NCI-H446 treated with DMSO at 0.1 percent for 48 hours (cell line): ENCODE data around the gene IFT57.
A peak's percentile ranks its signal among the peaks of the same experiment; 100 is the strongest.
"Not testable (repeated sequence)": the region's sequence is repeated elsewhere in the genome, so short reads cannot be mapped to it uniquely, and the experiment has no call there.

Experiments used
- DNase-seq: peaks from one replicate; lab custom pipeline; 2025; lab: John Stamatoyannopoulos, UW

Gene IFT57, protein sequence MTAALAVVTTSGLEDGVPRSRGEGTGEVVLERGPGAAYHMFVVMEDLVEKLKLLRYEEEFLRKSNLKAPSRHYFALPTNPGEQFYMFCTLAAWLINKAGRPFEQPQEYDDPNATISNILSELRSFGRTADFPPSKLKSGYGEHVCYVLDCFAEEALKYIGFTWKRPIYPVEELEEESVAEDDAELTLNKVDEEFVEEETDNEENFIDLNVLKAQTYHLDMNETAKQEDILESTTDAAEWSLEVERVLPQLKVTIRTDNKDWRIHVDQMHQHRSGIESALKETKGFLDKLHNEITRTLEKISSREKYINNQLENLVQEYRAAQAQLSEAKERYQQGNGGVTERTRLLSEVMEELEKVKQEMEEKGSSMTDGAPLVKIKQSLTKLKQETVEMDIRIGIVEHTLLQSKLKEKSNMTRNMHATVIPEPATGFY

DNA sequence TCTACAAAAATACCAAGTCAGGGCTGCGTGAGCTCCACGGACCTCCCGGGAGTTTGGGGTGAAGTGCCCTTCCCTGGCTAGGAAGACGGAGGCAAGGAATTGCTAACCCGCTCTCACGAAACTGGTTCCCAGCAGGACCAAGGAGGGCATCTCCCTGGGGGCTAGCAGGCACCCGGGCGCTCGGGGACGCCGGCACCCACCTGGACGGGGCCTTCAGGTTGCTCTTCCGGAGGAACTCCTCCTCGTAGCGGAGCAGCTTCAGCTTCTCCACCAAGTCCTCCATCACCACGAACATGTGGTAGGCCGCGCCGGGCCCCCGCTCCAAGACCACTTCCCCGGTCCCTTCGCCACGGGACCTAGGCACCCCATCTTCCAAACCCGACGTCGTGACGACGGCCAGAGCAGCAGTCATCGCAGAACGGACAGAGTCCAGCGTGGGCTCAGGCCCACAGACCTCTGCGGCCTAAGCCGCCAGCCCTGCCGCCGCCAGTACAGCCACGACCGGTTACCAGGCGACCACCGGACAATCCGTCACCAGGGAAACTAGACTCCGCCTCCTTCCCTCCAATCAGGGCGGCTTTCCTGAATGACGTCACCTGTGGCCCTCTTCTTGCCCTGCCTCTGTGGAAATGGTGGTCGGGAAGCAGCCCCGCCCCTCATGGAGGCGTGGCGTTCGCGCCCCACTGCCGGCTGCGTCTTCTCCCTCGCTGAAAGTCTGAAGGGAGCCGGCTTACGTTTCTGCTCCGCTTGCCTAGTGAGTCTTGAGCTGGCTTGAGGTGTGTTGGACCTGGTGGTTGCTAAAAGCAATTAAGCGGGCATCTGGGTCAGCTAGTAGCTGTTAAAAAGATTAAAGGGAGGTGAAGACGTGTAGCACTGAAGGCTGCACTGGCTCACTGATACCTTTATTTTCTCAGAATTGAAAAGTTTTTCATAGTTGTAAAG lies at the start of gene IFT57:
IFT57 (minus strand) TSS at position 514 of the 942 bp plus-strand sequence; CDS start at position 412, 102 bp downstream.
- DNase-seq: peak; percentile 91

DNA sequence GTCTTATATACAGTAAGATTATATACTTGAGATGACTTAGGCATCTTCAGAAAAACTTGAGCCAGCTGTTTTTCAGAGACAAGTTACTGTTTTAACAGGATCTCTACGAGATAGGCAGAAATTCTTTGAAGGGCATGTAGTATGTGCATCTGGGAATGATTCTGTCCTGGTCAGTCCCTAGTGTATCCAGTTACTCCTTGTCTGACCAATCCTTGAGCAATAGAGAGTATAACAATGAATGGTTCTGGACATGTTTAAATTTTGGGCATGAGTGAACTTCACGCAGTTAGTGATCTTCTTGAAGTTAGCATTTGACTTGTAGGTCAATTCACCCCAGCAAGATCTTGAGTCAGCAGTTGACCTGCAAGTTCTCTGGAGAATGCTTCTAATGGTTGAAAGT lies 49.4 kb upstream of the IFT57 start:
- DNase-seq: no peak

DNA sequence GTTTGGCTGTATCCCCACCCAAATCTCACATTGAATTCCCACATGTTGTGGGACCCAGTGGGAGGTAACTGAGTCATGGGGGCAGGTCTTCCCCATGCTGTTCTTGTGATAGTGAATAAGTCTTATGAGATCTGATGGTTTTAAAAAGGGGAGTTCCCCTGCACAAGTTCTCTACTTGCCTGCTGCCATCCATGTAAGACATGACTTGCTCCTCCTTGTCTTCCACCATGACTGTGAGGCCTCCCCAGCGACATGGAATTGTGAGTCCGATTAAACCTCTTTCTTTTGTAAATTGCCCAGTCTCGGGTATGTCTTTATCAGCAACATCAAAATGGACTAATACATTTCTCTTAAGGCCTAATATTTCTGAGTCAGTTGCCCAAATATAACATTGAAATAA lies 46.0 kb upstream of the IFT57 start:
- DNase-seq: not testable (repeated sequence)

DNA sequence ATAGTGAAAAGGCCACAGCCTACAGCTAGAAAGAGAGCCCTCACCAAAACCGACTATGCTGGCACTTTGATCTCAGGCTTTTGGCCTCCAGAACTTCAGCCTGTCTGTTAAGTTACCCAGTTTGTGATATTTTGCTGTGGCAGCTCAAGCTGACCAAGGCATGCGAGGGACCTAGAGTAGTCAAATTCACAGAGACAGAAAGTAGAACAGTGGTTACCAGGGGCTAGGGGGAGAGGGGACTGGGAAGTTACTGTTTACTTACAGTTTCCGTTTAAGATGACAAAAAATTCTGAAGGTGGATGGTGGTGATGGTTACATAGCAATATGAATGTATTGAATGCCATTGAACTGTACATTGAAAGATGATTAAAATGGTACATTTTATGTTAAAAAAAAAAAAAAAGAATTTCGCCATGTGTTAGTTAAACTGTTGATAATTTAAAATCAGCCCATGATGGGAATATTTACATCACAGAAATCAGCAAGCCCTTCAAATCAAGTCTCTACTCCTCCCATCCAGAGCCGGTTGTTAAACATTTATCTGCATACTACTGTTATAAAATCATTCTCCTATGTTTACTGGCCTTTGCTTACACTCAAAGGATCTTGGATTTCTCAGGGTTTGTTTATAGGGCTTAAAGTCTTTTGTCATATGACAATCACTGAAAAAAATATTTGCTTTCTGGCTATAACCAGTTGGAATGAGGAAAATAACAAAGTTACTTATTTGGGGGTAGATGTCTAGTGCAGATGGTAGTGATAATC lies 42.5 kb upstream of the IFT57 start:
- DNase-seq: not testable (repeated sequence)

DNA sequence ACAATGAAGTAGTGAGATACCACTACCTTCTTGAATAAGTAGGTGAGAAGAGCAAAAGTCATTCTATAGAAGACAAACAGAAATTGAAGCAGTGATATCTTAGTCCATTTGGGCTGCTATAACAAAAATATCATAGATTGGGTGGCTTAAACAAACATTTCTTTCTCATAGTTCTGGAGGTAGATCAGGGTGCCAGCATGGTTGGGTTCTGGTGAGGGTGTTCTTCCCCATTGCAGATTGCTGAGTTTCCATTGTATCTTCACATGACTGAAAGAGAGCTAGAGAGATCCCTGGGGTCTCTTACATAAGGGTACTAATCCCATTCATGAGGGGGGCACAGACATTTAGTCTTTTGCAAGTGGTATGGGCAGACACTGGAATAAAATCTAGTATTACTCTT lies 32.9 kb upstream of the IFT57 start:
- DNase-seq: no peak

DNA sequence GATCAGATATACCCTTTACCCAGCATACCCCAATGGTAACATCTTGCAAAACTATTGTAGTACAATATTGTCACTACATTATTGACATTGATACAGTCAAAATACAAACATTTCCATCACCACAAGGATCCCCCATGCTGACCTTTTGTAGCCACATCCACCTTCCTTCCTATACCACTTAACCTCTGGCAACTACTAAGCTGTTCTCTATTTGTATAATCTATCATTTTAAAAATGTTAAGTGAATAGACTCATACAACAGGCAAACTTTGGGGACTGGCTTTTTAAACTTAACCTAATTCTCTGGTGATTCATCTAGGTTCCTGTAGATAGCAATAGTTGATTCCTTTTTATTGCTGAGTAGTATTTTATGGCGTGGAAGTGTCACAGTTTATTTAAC lies 29.6 kb upstream of the IFT57 start:
- DNase-seq: no peak

DNA sequence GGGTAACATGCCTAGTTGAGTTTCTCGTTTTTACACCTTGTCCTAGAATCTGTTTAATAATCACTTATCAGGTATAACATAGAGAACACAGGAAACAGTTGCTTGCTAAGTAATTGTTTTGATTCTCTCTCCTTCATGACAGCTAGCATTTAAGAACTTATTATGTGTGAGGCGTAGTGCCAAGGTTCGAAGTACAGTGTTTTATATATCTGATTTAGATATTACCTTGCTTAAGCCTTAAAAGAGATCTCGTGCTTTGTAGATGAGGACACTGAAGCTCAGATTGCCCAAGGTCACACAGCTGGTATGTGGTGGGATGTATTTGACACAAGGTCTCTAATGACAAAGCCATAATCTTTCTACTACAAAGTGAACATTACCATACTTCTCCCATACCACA lies 29.0 kb upstream of the IFT57 start:
- no peak for DNase-seq

DNA sequence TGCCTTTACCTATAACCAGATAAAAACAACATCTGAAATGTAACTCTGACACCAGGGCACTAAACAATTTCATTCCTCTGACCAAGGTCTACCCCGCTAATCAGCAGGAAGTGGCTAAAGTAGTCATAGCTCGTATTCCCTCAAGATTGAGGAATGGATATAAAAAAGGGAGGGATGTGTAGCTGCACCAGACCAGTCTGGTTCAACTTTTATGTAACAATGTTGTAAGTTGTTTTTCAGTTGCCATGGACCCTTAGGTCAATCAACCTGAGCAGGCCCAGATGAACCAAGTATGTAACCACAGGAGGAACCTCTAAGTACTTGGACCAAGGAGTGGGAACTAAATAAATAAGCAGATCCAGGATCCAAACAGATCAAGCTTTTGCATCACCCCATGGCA lies 28.4 kb upstream of the IFT57 start:
- DNase-seq: no peak

DNA sequence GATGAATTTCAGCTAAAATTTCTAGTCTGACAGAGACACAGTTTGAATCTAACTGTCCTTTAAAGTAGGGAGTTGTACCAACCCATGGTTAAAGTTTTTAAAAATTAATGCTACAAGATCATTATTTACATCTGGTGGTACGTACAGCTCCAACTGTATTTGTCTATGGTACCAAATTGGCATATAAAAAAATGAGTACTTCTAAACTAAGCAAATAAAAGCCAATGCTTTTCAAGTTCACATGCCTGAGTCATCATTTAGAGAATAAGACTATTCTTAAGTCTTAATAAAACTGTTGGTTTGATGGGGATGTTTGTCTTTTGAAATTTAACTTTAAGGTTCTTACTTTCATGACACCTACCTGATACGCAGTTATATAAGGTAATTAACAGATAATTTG lies 21.0 kb upstream of the IFT57 start:
- DNase-seq: no peak

DNA sequence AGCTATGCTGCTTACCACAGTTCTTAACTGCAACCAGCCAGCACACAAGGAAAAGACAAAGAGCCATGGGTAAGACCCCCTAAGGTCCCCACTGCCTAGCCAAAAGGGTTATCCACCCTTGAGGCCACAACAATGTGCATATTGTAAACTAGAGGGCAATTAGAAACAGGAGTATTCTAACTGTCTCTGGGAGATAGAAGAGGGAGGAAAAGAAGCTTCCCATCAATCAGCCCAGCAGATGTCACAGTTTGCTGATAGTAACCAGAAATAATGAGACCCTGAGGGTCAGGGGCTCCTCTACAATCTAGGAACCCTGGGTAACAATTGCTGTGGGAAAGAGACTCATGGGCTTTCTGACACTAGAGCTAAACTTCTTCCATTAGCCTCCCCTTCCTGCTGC lies 20.6 kb upstream of the IFT57 start:
- no peak for DNase-seq

DNA sequence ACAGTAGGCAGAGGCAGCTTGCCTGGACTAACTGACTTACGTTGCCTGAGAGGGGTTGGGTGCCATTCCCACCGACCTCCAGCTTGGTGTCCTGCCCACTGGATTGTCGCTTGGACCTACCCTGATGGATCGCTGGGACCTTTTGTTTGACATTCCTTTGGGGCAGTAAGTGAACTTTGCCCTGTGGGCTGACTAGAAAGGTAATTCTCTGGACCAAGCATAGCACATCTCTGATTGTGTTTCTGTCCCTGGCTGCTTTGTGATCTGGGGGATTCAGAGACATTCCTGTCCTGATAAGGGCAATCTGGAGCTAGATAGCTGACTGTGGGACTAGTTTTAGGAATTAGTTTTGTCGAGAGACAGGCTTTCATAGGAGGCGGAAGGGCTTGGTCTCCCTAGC lies 19.5 kb upstream of the IFT57 start:
- DNase-seq: no peak

DNA sequence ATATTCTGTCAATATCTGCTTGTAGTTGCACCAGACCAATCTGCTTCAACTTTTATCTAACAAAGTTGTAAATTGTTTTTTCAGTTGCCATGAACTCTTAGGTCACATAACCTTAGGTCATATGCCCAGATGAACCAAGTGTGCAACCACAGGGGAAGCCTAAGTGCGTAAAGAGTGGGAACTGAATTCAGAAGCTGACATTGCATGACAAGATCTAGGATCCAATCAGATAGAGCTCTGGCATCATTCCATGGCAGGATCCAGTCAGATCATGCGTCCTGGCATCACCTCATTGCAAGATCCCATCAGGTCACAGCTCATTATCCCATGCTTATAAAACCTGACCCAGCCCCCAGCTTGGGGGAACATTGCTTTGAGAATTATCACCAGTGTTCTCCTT lies 18.9 kb upstream of the IFT57 start:
- no peak for DNase-seq

DNA sequence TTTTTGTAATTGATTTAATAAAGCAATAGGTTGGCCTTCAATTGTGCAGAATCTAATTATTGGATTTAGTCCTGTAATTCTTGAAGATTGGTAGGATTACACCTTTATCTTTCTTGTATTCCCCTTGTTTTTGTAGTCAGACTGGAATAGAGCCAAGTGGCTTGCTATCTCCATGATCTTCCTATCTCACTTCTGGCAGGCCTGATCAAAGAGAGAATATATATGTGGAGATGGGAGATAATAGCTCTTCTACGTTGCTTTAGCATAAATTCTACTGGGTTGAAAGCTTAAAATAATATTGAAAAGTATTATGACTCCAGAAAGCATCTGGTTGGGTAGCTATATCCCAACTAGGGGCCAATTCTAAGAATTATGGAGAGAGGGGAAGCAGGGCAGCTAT lies 16.9 kb upstream of the IFT57 start:
- no peak for DNase-seq

DNA sequence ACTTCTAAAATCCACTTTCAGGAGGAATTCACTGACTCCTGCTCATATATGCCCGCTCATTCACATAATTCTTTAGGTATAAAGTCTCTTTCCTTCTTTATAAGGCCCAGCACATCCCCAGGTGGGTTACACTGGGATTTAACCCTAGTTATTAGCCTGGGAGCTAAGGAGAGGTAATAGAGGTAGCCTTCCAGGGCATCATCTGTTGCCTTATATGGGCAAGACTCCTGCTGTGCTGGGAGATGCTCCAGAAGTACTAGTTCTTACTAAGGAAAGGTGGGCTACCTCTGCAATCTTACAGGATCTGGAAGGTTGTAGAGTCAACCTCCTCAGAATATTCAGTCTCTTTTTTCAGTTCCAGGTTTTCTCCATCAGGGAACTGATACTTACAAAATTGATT lies 13.1 kb upstream of the IFT57 start:
- no peak for DNase-seq

DNA sequence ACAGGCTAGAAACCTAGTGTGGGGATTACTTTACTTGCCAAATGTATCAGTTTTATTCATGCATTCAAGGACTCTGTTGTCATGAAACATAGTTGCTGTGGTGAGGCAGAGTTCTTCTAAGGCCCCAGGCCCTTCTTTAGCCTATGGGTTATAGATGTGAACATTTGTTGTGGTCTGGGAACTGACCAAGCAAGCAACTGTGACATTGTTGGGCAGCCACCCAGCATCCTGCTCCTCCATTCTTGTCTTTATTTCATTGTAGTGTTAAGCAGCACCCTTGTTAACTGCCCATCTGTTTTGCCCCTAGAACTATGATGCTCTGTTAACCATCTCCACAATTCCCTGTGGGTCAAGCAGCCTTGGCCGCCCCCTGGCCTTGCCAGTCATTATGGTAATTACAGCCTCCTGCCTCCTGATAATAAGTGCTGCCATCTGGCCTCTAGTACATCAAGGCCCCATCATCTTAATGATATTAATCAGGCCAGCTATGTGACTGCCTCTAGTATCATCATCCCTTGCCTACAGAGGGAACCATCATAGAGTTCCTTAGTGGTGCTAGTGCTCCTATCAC lies 12.2 kb upstream of the IFT57 start:
- DNase-seq: no peak

DNA sequence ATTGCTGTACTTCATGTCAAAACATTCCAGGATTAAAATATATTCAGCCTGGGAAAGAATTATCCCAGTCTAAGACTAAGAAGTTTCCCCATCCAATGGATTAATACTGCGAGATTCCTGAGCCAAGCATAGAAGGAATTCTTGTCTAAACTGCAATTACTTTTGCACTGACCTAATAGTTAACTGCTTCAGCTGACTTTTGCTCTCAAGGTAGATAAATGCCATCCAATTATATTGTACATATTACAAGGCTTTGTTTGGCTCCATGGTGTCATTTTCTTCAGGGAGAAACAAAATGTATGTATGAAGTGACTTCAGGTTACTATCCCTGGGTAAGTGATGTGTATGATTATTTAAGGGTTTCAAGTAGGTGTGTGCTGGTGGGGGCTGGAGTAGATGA lies 6.1 kb upstream of the IFT57 start:
- no peak for DNase-seq

DNA sequence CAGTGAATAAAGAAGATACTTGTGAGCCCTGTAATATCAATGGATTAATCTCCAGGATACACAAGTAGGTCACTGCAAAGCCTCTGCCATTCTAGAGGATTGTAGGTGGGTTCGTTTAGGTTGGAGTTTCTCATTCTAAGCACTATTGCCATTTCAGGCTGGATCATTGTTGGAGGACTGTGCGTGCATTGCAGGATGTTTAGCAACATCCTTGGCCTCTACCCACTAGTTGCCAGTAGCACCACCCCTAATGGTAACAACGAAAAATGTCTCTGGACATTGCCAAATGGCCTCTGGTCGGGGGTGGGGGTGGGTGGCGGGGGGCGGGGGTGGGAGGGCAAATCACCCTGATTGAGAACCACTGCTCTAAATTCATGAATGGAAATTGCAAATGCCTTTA lies 4.9 kb upstream of the IFT57 start:
- DNase-seq: no peak

DNA sequence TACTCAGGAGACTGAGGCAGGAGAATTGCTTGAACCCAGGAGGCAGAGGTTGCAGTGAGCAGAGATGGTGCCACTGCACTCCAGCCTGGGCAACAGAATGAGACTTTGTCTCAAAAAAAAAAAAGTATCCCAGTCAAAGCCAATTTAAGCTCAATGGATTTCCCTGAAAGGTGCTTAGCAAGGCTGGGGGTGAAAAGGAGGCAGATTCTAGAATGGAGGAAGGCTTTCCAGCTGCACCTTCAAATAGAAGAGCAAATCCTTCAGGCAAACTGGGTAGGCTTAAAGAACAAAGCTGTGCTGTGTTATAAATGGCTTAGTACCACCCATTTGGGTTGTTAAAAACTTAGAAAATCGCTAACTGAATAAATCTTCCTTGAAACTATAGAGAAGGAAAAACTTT lies 3.0 kb upstream of the IFT57 start:
- DNase-seq: no peak

DNA sequence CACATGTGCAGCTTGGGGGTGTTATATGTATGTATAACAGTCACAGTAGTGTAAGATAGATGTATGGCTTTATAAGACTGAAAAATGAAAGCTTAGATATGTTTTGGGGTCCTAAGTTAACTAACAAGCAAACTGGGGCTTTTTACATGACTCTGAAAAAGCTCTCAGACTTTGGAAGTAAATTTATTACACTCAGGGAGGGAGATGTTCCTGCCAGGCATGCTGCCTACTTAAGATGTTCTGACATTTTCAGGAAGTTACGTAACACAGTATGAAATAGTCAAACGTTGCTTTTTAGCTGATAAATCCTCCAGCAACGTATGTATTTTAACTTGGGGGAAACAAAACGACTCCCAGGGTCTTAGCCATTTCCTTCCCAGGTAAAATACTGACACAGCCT lies 1.7 kb upstream of the IFT57 start:
- no peak for DNase-seq

DNA sequence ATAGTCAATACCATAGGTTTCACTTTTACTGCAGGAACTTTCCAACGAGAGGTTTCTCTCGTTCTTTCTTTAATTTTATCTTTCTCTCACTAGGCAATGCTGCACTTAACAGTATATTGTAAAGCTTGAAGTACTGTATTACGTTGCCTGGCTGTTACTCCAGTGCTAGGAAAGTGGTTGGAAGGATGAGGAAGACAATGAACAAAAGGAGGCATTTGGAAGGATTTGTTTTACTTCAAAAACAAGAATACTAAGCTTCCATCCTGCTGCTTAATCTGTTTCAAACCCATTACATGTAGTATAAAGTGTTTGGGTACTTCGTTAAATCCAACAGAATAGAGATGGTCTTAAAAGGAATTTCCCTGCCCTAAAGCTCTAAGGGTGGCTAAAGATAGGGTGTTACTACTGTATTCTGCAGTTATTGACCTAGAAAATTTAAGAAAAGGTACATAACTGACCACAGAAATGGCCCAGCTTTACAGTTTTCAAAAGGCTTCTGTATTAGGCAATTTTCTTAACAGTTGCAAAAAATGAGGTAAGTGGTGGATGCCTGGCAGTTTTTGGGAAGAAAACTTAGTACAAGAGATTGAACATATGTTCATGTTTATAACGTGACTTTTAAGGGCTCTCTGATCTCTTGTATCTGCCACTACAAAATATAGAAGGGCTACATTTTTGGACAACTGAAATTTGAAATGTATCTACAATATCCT lies 785 bp upstream of the IFT57 start:
- no peak for DNase-seq

DNA sequence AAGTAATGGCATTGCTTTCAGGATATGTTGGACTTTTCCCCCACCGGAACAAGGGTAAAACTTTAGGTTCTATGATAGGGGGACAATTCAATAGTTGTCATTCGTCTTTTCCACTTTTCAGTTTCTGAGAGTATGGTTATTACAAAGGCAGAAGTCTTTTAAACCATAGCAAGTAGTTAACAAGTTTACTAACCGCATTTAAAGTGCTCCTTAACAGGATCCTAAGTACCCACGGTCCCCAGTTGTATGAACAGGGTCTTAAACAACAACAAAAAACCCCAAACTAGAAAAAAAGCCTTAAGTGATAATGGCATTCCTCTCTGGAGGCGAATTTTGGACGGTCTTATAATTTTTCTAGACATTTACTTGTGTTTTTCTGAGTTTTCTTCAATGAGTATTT lies 831 bp downstream of the IFT57 start:
- DNase-seq: no peak
